Esophagus squamous epithelium (tissue), 4 donors: Measurements from ENCODE around the gene EPHA5.

Experiments used
- POLR2A ChIP-seq, 4 donors: fragments of 450-650 bp; IDR thresholded peaks; one replicate each; pipeline ENCODE4 v1.6.1; 2017; ENCODE audit warnings: antibody characterized with exemption in 4 of 4, mild to moderate bottlenecking in 4 of 4, moderate library complexity in 3 of 4
- TF ChIP-seq, protein P1 (sequence below), 6 experiments: fragments of 450-650 bp in 4 of 6; fragments of 200-600 bp in 2 of 6; sonication (generic) in 2 of 6; IDR thresholded peaks; one replicate each; pipeline ENCODE4 v1.5.1; 2016 to 2019; ENCODE audit warnings: antibody characterized with exemption in 6 of 6, mild to moderate bottlenecking in 4 of 6, moderate library complexity in 4 of 6

DNA sequence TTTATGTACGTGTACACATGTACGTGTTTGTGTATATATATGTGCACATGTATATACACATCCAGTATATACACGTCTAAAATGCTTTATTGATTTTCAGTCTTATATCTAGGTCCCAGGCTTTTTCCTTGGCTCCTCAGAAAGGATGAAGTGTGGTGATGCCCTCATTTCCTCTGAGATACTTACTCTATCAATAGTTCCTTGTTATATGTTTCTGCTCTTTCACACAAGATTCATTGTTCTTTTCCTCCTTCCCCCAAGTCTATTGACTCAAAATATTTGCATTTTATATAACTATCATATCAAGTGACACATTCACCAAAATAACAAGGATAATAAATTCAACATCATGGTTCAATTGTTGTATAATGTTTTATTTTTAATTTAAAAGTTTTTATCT, 359.2 kb downstream of the EPHA5 start:
- TF ChIP-seq, protein P1, sequence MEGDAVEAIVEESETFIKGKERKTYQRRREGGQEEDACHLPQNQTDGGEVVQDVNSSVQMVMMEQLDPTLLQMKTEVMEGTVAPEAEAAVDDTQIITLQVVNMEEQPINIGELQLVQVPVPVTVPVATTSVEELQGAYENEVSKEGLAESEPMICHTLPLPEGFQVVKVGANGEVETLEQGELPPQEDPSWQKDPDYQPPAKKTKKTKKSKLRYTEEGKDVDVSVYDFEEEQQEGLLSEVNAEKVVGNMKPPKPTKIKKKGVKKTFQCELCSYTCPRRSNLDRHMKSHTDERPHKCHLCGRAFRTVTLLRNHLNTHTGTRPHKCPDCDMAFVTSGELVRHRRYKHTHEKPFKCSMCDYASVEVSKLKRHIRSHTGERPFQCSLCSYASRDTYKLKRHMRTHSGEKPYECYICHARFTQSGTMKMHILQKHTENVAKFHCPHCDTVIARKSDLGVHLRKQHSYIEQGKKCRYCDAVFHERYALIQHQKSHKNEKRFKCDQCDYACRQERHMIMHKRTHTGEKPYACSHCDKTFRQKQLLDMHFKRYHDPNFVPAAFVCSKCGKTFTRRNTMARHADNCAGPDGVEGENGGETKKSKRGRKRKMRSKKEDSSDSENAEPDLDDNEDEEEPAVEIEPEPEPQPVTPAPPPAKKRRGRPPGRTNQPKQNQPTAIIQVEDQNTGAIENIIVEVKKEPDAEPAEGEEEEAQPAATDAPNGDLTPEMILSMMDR (IDR thresholded peaks at IDR 0.05) = no peak
- no peak for TF ChIP-seq POLR2A (IDR thresholded peaks at IDR 0.05)
